Naive thymus-derived CD8-positive, alpha-beta T cell (primary cell): ENCODE measurements around the gene ZNF616. TPM values are rescaled to one million over a fixed set of nuclear protein-coding genes. Genes with fewer than 3 reads are reported as not detected.
"Not testable (repeated sequence)": the region's sequence is repeated elsewhere in the genome, so short reads cannot be mapped to it uniquely, and the experiment has no call there.

ENCODE experiments used
- ATAC-seq, 2 donors: fragments of 150-1000 bp; cut with Tn5 transposase in 1 of 2; sonication (Bioruptor Pico), chemical (Tn5 transposase) in 1 of 2; 1 replicate in 1 of 2; 2 replicates in 1 of 2; pipeline ENCODE4 v1.10.0; 2021; ENCODE audit warnings: mild to moderate bottlenecking in 2 of 2, moderate library complexity in 2 of 2
- POLR2A ChIA-PET: fragments of 350-600 bp; sonication (Branson Sonifier 250); formaldehyde crosslinking; loops from one replicate; lab custom pipeline; 2021; ENCODE audit warnings: antibody characterized with exemption; lab: Charles Lee
- DNase-seq, 10 donors: peaks; one replicate each; pipeline versions ENCODE4 v3.0.0 to v3.0.0-alpha.2; 2020 to 2022
- H3K27ac Mint-ChIP-seq, 10 donors: one replicate each; pipeline ENCODE4 v1.8.0; 2020 to 2022; ENCODE audit warnings: mild to moderate bottlenecking in 10 of 10, mixed read lengths in 10 of 10, moderate library complexity in 4 of 10, inconsistent platforms in 1 of 10
- H3K27me3 Mint-ChIP-seq, 5 donors: one replicate each; pipeline ENCODE4 v1.8.0; 2021 to 2022; ENCODE audit warnings: mixed read lengths in 5 of 5
- H3K36me3 Mint-ChIP-seq, 3 donors: one replicate each; pipeline ENCODE4 v1.8.0; 2020 to 2022; ENCODE audit warnings: mixed read lengths in 3 of 3, mild to moderate bottlenecking in 2 of 3, inconsistent platforms in 1 of 3
- H3K4me1 Mint-ChIP-seq, 4 donors: one replicate each; pipeline ENCODE4 v1.8.0; 2021 to 2022; ENCODE audit warnings: mixed read lengths in 4 of 4
- H3K4me3 Mint-ChIP-seq, 10 donors: one replicate each; pipeline ENCODE4 v1.8.0; 2020 to 2022; ENCODE audit warnings: mild to moderate bottlenecking in 10 of 10, mixed read lengths in 10 of 10, moderate library complexity in 6 of 10, inconsistent platforms in 1 of 10
- H3K9me3 Mint-ChIP-seq, 9 donors: one replicate each; pipeline ENCODE4 v1.8.0; 2020 to 2022; ENCODE audit warnings: mixed read lengths in 9 of 9, mild to moderate bottlenecking in 3 of 9, inconsistent platforms in 1 of 9, moderate library complexity in 1 of 9
- polyA plus RNA-seq, 3 donors: library from polyadenylated mRNA; unstranded; fragments of 300-500 nt; fragmentation: Illumina TruSeq; gene quantifications; one replicate each; pipeline ENCODE4 v1.2.3, GENCODE V29; 2021
- total RNA-seq, 8 experiments: library from RNA in 2 of 8; stranded (reverse) in 2 of 8; gene quantifications; one replicate each; pipeline ENCODE4 v1.2.3 and lab custom pipeline; 2021 to 2026

The ZNF616 gene
- total and polyA plus RNA-seq, 5 experiments from 2014 or later = 2.3 to 16.7 (median 6.7) TPM

GRCh38 chr19:52101866-52102562, 37.7 kb downstream of the ZNF616 start:
- no peak for ATAC-seq
- no peak for DNase-seq
- POLR2A ChIA-PET = no interaction called here
- Mint-ChIP-seq H3K4me3 (no peak overlapping the region), H3K36me3 (peaks cover 3 to 34% (median 22%) of the 10 kb centered on the region in 3 donors), H3K27ac (no peak overlapping the region), H3K27me3 (peaks cover 0 to 4% (median 0%) of the 10 kb centered on the region in 5 donors), H3K4me1 (no peaks in the 10 kb centered on the region), H3K9me3 (peaks cover 0 to 86% (median 25%) of the 10 kb centered on the region in 9 donors)

- DNase-seq (no peak), ATAC-seq (no peak)
- POLR2A ChIA-PET = no interaction called here
- H3K27ac Mint-ChIP-seq = no peak overlapping the region
- no peak overlapping the region for H3K4me3 Mint-ChIP-seq
- H3K36me3 Mint-ChIP-seq = peaks cover 4 to 35% (median 27%) of the 10 kb centered on the region in 3 donors
- H3K9me3 Mint-ChIP-seq = peaks cover 0 to 93% (median 26%) of the 10 kb centered on the region in 9 donors
- peaks cover 9 to 15% (median 11%) of the 10 kb centered on the region in 4 donors for H3K4me1 Mint-ChIP-seq
- peaks cover 0 to 4% (median 0%) of the 10 kb centered on the region in 5 donors for H3K27me3 Mint-ChIP-seq
These were observed 40.1 kb downstream of the ZNF616 start for GRCh38 chr19:52099497-52100138.

- ATAC-seq = not testable (repeated sequence)
- peaks cover 34 to 55% (median 50%) of the 10 kb centered on the region in 3 donors for H3K36me3 Mint-ChIP-seq
These were observed 43.3 kb downstream of the ZNF616 start for GRCh38 chr19:52096416-52096815.

GRCh38 chr19:52095172-52096014, 44.3 kb downstream of the ZNF616 start, which contains the start of gene ZNF841:
Gene ZNF841, minus strand, starts transcription at chr19:52095765. Its CDS starts 10,964 bp downstream, at chr19:52084801.
- peak within 1 kb of the TSS; percentile 93 to 99 (median 98) for H3K4me3 Mint-ChIP-seq
- peaks cover 23 to 35% (median 31%) of the 10 kb centered on the region in 4 donors for H3K4me1 Mint-ChIP-seq
- POLR2A ChIA-PET = interaction anchor here (0.6 kb wide), 1 partner anchor 167 kb away, joined by 5 read pairs; no protein-coding TSS in a partner anchor

More at GRCh38 chr19:52096416-52096815, 43.3 kb downstream of the ZNF616 start:
- Mint-ChIP-seq H3K4me3 (peak overlapping the region in 9 of 10 donors; percentile 93 to 99 (median 98)), H3K27ac (peak overlapping the region in 2 of 10 donors; percentile 67 to 97), H3K9me3 (peaks cover 2 to 98% (median 38%) of the 10 kb centered on the region in 9 donors), H3K4me1 (peaks cover 20 to 33% (median 31%) of the 10 kb centered on the region in 4 donors)
- POLR2A ChIA-PET, DNase-seq, H3K27me3 Mint-ChIP-seq: not testable (repeated sequence)

GRCh38 chr19:52094526-52095130, 45.1 kb downstream of the ZNF616 start:
- H3K27me3 Mint-ChIP-seq = no peaks in the 10 kb centered on the region
- H3K4me1 Mint-ChIP-seq = peaks cover 23 to 40% (median 31%) of the 10 kb centered on the region in 4 donors
- DNase-seq (peak in 1 of 10 donors; percentile 12), ATAC-seq (peak in 1 of 2 donors; percentile 14)
- peak overlapping the region; percentile 93 to 99 (median 98) for H3K4me3 Mint-ChIP-seq
- peaks cover 20 to 100% (median 47%) of the 10 kb centered on the region in 9 donors for H3K9me3 Mint-ChIP-seq
- peaks cover 52 to 68% (median 63%) of the 10 kb centered on the region in 3 donors for H3K36me3 Mint-ChIP-seq
- peak overlapping the region; percentile 92 to 98 (median 96) for H3K27ac Mint-ChIP-seq
- POLR2A ChIA-PET = interaction anchor here (0.6 to 0.9 kb wide), 2 partner anchors 45 to 168 kb away, joined by 3 to 5 read pairs; no protein-coding TSS in a partner anchor

More at GRCh38 chr19:52095172-52096014, 44.3 kb downstream of the ZNF616 start, which contains the start of gene ZNF841:
- peaks cover 44 to 66% (median 60%) of the 10 kb centered on the region in 3 donors for H3K36me3 Mint-ChIP-seq
- H3K9me3 Mint-ChIP-seq = peaks cover 13 to 100% (median 48%) of the 10 kb centered on the region in 9 donors
- peaks cover 0 to 2% (median 0%) of the 10 kb centered on the region in 5 donors for H3K27me3 Mint-ChIP-seq
- DNase-seq = peak; percentile 69 to 90 (median 78)
- peak; percentile 93 to 97 for ATAC-seq
- H3K27ac Mint-ChIP-seq = peak within 1 kb of the TSS; percentile 92 to 98 (median 96)

- Mint-ChIP-seq H3K27ac (no peak overlapping the region), H3K4me1 (peaks cover 1 to 7% (median 5%) of the 10 kb centered on the region in 4 donors), H3K4me3 (no peak overlapping the region), H3K36me3 (peaks cover 87 to 98% (median 97%) of the 10 kb centered on the region in 3 donors), H3K27me3 (no peaks in the 10 kb centered on the region), H3K9me3 (peaks cover 19 to 99% (median 61%) of the 10 kb centered on the region in 9 donors)
- no peak for DNase-seq
- no peak for ATAC-seq
- POLR2A ChIA-PET = interaction anchor here (0.6 kb wide), 1 partner anchor 63 kb away, joined by 3 read pairs; no protein-coding TSS in a partner anchor
These were observed 53.3 kb downstream of the ZNF616 start for GRCh38 chr19:52086481-52086880.

GRCh38 chr19:52070496-52070895, 69.2 kb downstream of the ZNF616 start:
- Mint-ChIP-seq H3K27ac (no peak overlapping the region), H3K36me3 (peaks cover 79 to 97% (median 97%) of the 10 kb centered on the region in 3 donors), H3K4me1 (peaks cover 0 to 7% (median 0%) of the 10 kb centered on the region in 4 donors), H3K27me3 (no peaks in the 10 kb centered on the region), H3K9me3 (peaks cover 22 to 100% (median 63%) of the 10 kb centered on the region in 9 donors), H3K4me3 (peak overlapping the region in 2 of 10 donors; percentile 2 to 3)
- DNase-seq = no peak
- ATAC-seq = no peak
- POLR2A ChIA-PET = no interaction called here

GRCh38 chr19:52069653-52070052, 70.1 kb downstream of the ZNF616 start:
- H3K4me1 Mint-ChIP-seq = peaks cover 0 to 7% (median 0%) of the 10 kb centered on the region in 4 donors
- no peak overlapping the region for H3K4me3 Mint-ChIP-seq
- ATAC-seq (no peak), DNase-seq (no peak)
- POLR2A ChIA-PET = no interaction called here
- H3K36me3 Mint-ChIP-seq = peaks cover 77 to 97% (median 92%) of the 10 kb centered on the region in 3 donors
- no peak overlapping the region for H3K27ac Mint-ChIP-seq
- no peaks in the 10 kb centered on the region for H3K27me3 Mint-ChIP-seq
- peaks cover 23 to 100% (median 59%) of the 10 kb centered on the region in 9 donors for H3K9me3 Mint-ChIP-seq

GRCh38 chr19:52066258-52066863, 73.4 kb downstream of the ZNF616 start:
- H3K27me3 Mint-ChIP-seq = no peaks in the 10 kb centered on the region
- peaks cover 60 to 89% (median 65%) of the 10 kb centered on the region in 3 donors for H3K36me3 Mint-ChIP-seq
- POLR2A ChIA-PET = no interaction called here
- H3K9me3 Mint-ChIP-seq = peaks cover 17 to 99% (median 52%) of the 10 kb centered on the region in 9 donors
- ATAC-seq (no peak), DNase-seq (no peak)
- H3K4me1 Mint-ChIP-seq = peaks cover 0 to 7% (median 0%) of the 10 kb centered on the region in 4 donors
- no peak overlapping the region for H3K4me3 Mint-ChIP-seq
- H3K27ac Mint-ChIP-seq = no peak overlapping the region

GRCh38 chr19:52065399-52065798, 74.3 kb downstream of the ZNF616 start:
- H3K4me3 Mint-ChIP-seq = peak overlapping the region in 1 of 10 donors; percentile 8
- no peak for DNase-seq
- H3K36me3 Mint-ChIP-seq = peaks cover 55 to 89% (median 60%) of the 10 kb centered on the region in 3 donors
- peaks cover 0 to 3% (median 0%) of the 10 kb centered on the region in 4 donors for H3K4me1 Mint-ChIP-seq
- ATAC-seq = no peak
- H3K9me3 Mint-ChIP-seq = peaks cover 8 to 99% (median 42%) of the 10 kb centered on the region in 9 donors
- no peaks in the 10 kb centered on the region for H3K27me3 Mint-ChIP-seq
- POLR2A ChIA-PET = interaction anchor here (0.6 kb wide), 1 partner anchor 308 kb away, joined by 3 read pairs; no protein-coding TSS in a partner anchor
- H3K27ac Mint-ChIP-seq = no peak overlapping the region
